ENCODE data around the gene SLC12A7.

SLC12A7 gene

GRCh38 chr5:1032551-1033027, 79.3 kb downstream of the SLC12A7 start:
- TF ChIP-seq TAF1 (IDR thresholded peaks at IDR 0.05; ENCODE audit: borderline replicate concordance, insufficient read depth, low read length) (no peak), REST (IDR thresholded peaks at IDR 0.05; ENCODE audit: insufficient read depth in 1 of 2, low read depth in 2 of 2, low read length in 2 of 2) (no peak), SIN3A (IDR thresholded peaks at IDR 0.05; ENCODE audit: borderline replicate concordance, insufficient read depth, low read length) (no peak), POLR2AphosphoS5 (IDR thresholded peaks at IDR 0.05; ENCODE audit: low read depth, low read length) (no peak)

GRCh38 chr5:1032011-1032410, 79.9 kb downstream of the SLC12A7 start:
- no peak for TF ChIP-seq REST (IDR thresholded peaks at IDR 0.05; ENCODE audit: insufficient read depth in 1 of 2, low read depth in 2 of 2, low read length in 2 of 2)
- no peak for TF ChIP-seq SIN3A (IDR thresholded peaks at IDR 0.05; ENCODE audit: borderline replicate concordance, insufficient read depth, low read length)
- no peak for TF ChIP-seq POLR2AphosphoS5 (IDR thresholded peaks at IDR 0.05; ENCODE audit: low read depth, low read length)
- TF ChIP-seq TAF1 (IDR thresholded peaks at IDR 0.05; ENCODE audit: borderline replicate concordance, insufficient read depth, low read length) = no peak
- no peak for TF ChIP-seq FOXP2 (optimal IDR thresholded peaks at IDR 0.05; ENCODE audit: borderline replicate concordance, extremely low read depth, extremely low read length, insufficient read depth)

DNA sequence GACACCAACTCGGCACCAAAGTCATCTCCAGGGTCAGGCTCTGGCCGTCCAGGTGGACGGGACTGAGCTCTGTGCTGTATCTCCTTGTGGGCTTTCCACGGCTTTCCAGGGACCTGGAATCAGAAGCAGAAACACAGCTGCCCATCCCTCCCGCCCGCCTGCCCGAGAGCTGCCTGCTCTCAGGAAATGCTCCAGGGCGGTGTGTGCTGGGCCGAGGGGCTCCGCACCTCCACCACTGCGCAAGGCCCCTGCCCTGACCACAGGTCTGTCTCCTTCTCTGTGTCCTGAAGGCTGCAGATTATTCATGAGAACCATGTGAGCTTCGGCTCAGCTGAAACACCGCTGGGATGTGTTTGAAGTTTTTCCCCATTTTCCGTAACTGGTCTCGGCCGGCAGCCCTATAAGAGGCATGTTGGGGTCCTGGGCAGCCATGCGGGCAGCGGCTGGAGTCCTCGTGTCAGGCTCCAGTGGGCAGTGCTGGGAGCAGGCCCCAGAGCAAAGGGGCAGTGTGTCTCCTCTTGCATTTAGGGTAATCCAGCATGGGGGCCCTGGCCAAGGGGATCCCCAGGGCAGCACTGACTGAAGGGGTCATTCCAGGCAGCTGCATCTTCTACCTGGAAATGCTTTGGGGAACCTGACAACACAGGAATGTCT, 80.4 kb downstream of the SLC12A7 start:
- no peak for TF ChIP-seq REST (IDR thresholded peaks at IDR 0.05; ENCODE audit: insufficient read depth in 1 of 2, low read depth in 2 of 2, low read length in 2 of 2)
- TF ChIP-seq POLR2AphosphoS5 (IDR thresholded peaks at IDR 0.05; ENCODE audit: low read depth, low read length) = no peak
- TF ChIP-seq FOXP2 (optimal IDR thresholded peaks at IDR 0.05; ENCODE audit: borderline replicate concordance, extremely low read depth, extremely low read length, insufficient read depth) = no peak
- no peak for TF ChIP-seq SIN3A (IDR thresholded peaks at IDR 0.05; ENCODE audit: borderline replicate concordance, insufficient read depth, low read length)
- TF ChIP-seq TAF1 (IDR thresholded peaks at IDR 0.05; ENCODE audit: borderline replicate concordance, insufficient read depth, low read length) = no peak

DNA sequence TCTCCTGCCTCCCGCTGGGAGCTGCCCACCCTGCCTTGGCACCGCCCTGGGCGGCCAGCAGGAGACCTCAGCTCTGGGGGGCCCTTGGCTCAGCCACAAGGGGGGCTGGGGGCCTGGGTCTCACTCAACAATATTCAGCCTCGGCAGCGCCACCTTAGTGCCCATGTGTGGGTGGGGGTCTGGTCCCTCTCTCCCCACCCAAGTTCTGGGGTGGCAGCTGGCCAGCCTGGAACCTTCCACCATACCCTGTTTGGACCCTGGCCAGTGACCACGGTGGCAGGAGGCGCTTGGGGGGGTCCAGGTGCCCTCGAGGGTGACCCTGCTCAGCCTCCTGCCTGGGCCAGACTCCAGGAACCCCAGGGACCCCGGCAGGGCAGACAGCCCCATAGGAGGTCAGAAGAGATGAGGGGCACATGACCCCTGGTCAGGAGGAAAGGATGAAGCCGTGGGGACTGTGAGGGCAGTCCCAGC, 81.0 kb downstream of the SLC12A7 start:
- TF ChIP-seq SIN3A (IDR thresholded peaks at IDR 0.05; ENCODE audit: borderline replicate concordance, insufficient read depth, low read length) (no peak), TAF1 (IDR thresholded peaks at IDR 0.05; ENCODE audit: borderline replicate concordance, insufficient read depth, low read length) (no peak), REST (IDR thresholded peaks at IDR 0.05; ENCODE audit: insufficient read depth in 1 of 2, low read depth in 2 of 2, low read length in 2 of 2) (no peak), FOXP2 (optimal IDR thresholded peaks at IDR 0.05; ENCODE audit: borderline replicate concordance, extremely low read depth, extremely low read length, insufficient read depth) (no peak), POLR2AphosphoS5 (IDR thresholded peaks at IDR 0.05; ENCODE audit: low read depth, low read length) (no peak)

Data from PFSK-1 (cell line).